ENCODE measurements around the gene IQSEC1.

- TF ChIP-seq CTCF (IDR thresholded peaks at IDR 0.05; ENCODE audit: low read depth, low read length) (no peak), POLR2A (IDR thresholded peaks at IDR 0.05; ENCODE audit: extremely low read depth, insufficient read length) (no peak), MAX (IDR thresholded peaks at IDR 0.05; ENCODE audit: low read depth, low read length) (no peak)
These were observed 20.5 kb upstream of the IQSEC1 start for GRCh38 chr3:13093687-13094086.
